ENCODE results near the gene RAP2A. TPM values are rescaled to one million over a fixed set of nuclear protein-coding genes. Genes with fewer than 3 reads are reported as not detected.

RAP2A gene
- total RNA-seq, 1 donor from 2014 or later, result 46.6 TPM

DNA sequence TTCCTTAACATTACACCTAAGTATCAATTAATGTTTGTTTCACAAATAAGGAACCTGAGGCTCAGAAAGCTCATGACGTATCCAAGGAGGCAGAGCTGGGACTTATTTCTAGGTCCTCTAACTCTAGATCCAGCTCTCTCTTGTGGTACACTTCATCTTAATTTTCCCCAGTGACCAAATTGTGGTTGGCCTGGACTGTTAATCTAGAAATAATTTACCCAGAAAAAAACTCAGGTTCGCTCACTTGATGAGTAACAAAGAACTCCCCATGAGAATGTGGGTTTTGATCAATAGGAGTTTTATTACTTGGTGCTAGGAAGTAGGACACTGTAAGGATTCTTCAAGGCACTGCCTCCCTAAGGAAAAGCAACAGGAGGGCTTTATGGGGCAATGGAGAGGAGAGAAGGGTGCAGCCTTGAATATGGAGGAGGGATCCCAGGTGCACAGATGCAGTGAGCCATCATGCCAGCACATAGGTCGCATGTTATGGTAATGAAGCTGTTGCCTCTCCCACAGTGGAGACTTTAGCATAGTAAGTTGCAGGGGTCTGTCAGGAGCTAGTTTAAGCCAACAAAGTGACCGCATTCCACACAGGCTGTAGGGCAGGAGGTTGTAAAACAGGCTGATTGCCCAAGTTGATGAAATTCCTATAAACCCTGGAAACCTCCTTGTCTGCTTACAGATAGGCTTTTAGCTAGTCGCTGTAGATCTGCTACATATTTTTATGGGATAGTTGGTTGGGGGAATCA lies 14.7 kb downstream of the RAP2A start:
- TF ChIP-seq, protein P1, sequence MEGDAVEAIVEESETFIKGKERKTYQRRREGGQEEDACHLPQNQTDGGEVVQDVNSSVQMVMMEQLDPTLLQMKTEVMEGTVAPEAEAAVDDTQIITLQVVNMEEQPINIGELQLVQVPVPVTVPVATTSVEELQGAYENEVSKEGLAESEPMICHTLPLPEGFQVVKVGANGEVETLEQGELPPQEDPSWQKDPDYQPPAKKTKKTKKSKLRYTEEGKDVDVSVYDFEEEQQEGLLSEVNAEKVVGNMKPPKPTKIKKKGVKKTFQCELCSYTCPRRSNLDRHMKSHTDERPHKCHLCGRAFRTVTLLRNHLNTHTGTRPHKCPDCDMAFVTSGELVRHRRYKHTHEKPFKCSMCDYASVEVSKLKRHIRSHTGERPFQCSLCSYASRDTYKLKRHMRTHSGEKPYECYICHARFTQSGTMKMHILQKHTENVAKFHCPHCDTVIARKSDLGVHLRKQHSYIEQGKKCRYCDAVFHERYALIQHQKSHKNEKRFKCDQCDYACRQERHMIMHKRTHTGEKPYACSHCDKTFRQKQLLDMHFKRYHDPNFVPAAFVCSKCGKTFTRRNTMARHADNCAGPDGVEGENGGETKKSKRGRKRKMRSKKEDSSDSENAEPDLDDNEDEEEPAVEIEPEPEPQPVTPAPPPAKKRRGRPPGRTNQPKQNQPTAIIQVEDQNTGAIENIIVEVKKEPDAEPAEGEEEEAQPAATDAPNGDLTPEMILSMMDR (IDR thresholded peaks at IDR 0.05; ENCODE audit: insufficient read depth, low read depth, low read length), result no peak
- TF ChIP-seq EZH2 (IDR thresholded peaks at IDR 0.05; ENCODE audit: insufficient read depth, low read length), result no peak
- H3K36me3 ChIP-seq (ENCODE audit: insufficient read depth, low read length), result peaks cover 3% of the 10 kb centered on the region
- FAIRE-seq, result no peak

DNA sequence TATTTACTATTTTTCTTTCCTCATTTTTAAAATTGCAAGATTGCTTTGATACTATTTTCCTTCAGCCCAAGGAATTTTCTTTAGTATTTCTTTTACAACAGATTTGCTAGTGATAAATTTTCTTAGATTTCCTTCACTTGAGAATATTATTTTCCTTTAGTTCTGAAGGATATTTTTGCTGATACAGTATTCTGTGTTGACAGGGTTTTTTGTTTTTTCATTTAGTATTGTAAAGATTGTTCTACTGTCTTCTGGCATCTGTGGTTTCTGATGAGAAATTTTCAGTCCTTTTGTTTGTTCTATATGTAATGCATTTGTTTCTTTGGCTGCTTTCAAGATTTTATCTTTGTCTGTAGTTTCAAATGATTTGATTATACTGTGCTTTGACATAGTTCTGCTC lies 20.7 kb downstream of the RAP2A start:
- Mint-ChIP-seq H3K9me3 (ENCODE audit: unreplicated experiment) (peaks cover 5% of the 10 kb centered on the region), H3K27ac (ENCODE audit: unreplicated experiment) (no peak overlapping the region), H3K36me3 (ENCODE audit: low read depth, unreplicated experiment) (peaks cover 10% of the 10 kb centered on the region), H3K4me1 (ENCODE audit: low read depth, unreplicated experiment) (peaks cover 11% of the 10 kb centered on the region), H3K4me3 (ENCODE audit: unreplicated experiment) (no peak overlapping the region), H3K27me3 (ENCODE audit: low read depth, unreplicated experiment) (no peaks in the 10 kb centered on the region)
- Histone ChIP-seq H3K4me1 (ENCODE audit: insufficient read depth, low read length) (no peaks in the 10 kb centered on the region), H3K9ac (ENCODE audit: low read length) (no peak overlapping the region), H3K36me3 (ENCODE audit: insufficient read depth, low read length) (peaks cover 3% of the 10 kb centered on the region), H3K79me2 (ENCODE audit: insufficient read depth, low read length) (peaks cover 64% of the 10 kb centered on the region), H3K4me3 (ENCODE audit: insufficient read depth, low read depth, low read length) (no peak overlapping the region), H3K27ac (ENCODE audit: low read depth, low read length) (no peak overlapping the region), H3K27me3 (ENCODE audit: insufficient read depth, low read length) (no peaks in the 10 kb centered on the region), H2AFZ (ENCODE audit: low read depth, low read length) (no peak overlapping the region), H4K20me1 (ENCODE audit: insufficient read depth, low read length) (peaks cover 37% of the 10 kb centered on the region), H3K9me3 (ENCODE audit: insufficient read depth, low read depth, low read length) (no peaks in the 10 kb centered on the region), H3K4me2 (ENCODE audit: low read length) (no peak overlapping the region)
- DNase-seq (ENCODE audit: low read depth), result no peak
- FAIRE-seq, result no peak
- TF ChIP-seq, protein P1 (IDR thresholded peaks at IDR 0.05; ENCODE audit: insufficient read depth, low read depth, low read length), result no peak
- TF ChIP-seq EZH2 (IDR thresholded peaks at IDR 0.05; ENCODE audit: insufficient read depth, low read length), result no peak

More for the DNA sequence above, 14.7 kb downstream of the RAP2A start:
- Mint-ChIP-seq H3K36me3 (ENCODE audit: low read depth, unreplicated experiment) (peaks cover 10% of the 10 kb centered on the region), H3K27me3 (ENCODE audit: low read depth, unreplicated experiment) (no peaks in the 10 kb centered on the region), H3K27ac (ENCODE audit: unreplicated experiment) (no peak overlapping the region), H3K9me3 (ENCODE audit: unreplicated experiment) (peaks cover 5% of the 10 kb centered on the region), H3K4me3 (ENCODE audit: unreplicated experiment) (no peak overlapping the region), H3K4me1 (ENCODE audit: low read depth, unreplicated experiment) (peaks cover 8% of the 10 kb centered on the region)
- H3K9ac ChIP-seq (ENCODE audit: low read length), result no peak overlapping the region
- no peak for DNase-seq (ENCODE audit: low read depth)
- peaks cover 43% of the 10 kb centered on the region for H4K20me1 ChIP-seq (ENCODE audit: insufficient read depth, low read length)
- no peaks in the 10 kb centered on the region for H3K9me3 ChIP-seq (ENCODE audit: insufficient read depth, low read depth, low read length)
- H3K27ac ChIP-seq (ENCODE audit: low read depth, low read length), result no peak overlapping the region
- peaks cover 73% of the 10 kb centered on the region for H3K79me2 ChIP-seq (ENCODE audit: insufficient read depth, low read length)
- no peaks in the 10 kb centered on the region for H3K27me3 ChIP-seq (ENCODE audit: insufficient read depth, low read length)
- no peak overlapping the region for H3K4me2 ChIP-seq (ENCODE audit: low read length)
- no peak overlapping the region for H3K4me3 ChIP-seq (ENCODE audit: insufficient read depth, low read depth, low read length)
- no peak overlapping the region for H2AFZ ChIP-seq (ENCODE audit: low read depth, low read length)
- H3K4me1 ChIP-seq (ENCODE audit: insufficient read depth, low read length), result no peaks in the 10 kb centered on the region

DNA sequence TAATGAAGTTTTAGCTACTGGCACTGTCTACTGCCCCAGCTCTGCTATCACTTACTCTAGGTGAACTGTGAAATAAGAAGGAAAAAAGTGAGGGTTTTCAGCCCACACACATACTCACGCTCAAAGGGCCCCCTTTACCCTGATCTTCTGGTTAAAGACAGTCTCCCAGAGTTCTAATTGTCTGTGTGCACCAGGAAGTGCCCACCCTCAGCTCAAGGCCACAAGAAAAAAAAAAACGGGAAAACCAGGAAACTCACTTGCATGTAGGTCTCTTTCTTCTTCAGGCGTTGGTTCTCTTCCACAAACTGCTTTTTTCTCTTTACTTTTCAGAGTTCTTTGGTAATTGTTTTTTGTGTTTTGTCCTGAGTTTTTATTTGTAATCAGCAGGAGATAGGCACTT lies 22.1 kb downstream of the RAP2A start:
- Mint-ChIP-seq H3K9me3 (ENCODE audit: unreplicated experiment) (peaks cover 5% of the 10 kb centered on the region), H3K27ac (ENCODE audit: unreplicated experiment) (no peak overlapping the region), H3K4me1 (ENCODE audit: low read depth, unreplicated experiment) (peaks cover 20% of the 10 kb centered on the region), H3K36me3 (ENCODE audit: low read depth, unreplicated experiment) (peaks cover 9% of the 10 kb centered on the region), H3K4me3 (ENCODE audit: unreplicated experiment) (no peak overlapping the region), H3K27me3 (ENCODE audit: low read depth, unreplicated experiment) (no peaks in the 10 kb centered on the region)
- H3K79me2 ChIP-seq (ENCODE audit: insufficient read depth, low read length), result peaks cover 66% of the 10 kb centered on the region
- no peak overlapping the region for H3K27ac ChIP-seq (ENCODE audit: low read depth, low read length)
- peaks cover 48% of the 10 kb centered on the region for H4K20me1 ChIP-seq (ENCODE audit: insufficient read depth, low read length)
- no peaks in the 10 kb centered on the region for H3K9me3 ChIP-seq (ENCODE audit: insufficient read depth, low read depth, low read length)
- H3K9ac ChIP-seq (ENCODE audit: low read length), result no peak overlapping the region
- no peaks in the 10 kb centered on the region for H3K27me3 ChIP-seq (ENCODE audit: insufficient read depth, low read length)
- H3K4me1 ChIP-seq (ENCODE audit: insufficient read depth, low read length), result no peaks in the 10 kb centered on the region
- H3K4me2 ChIP-seq (ENCODE audit: low read length), result no peak overlapping the region
- FAIRE-seq, result no peak
- peaks cover 3% of the 10 kb centered on the region for H3K36me3 ChIP-seq (ENCODE audit: insufficient read depth, low read length)
- no peak overlapping the region for H3K4me3 ChIP-seq (ENCODE audit: insufficient read depth, low read depth, low read length)
- no peak overlapping the region for H2AFZ ChIP-seq (ENCODE audit: low read depth, low read length)
- no peak for DNase-seq (ENCODE audit: low read depth)
- TF ChIP-seq, protein P1 (IDR thresholded peaks at IDR 0.05; ENCODE audit: insufficient read depth, low read depth, low read length), result no peak
- TF ChIP-seq EZH2 (IDR thresholded peaks at IDR 0.05; ENCODE audit: insufficient read depth, low read length), result no peak
